HUES6 (cell line): Measurements from ENCODE around the gene RRP8.

Experiments
- H3K27ac ChIP-seq: 2 replicates; pipeline ENCODE4 v1.7.0; 2013; ENCODE audit warnings: low read depth, mild to moderate bottlenecking, low read length, inconsistent platforms
- H3K27me3 ChIP-seq: 2 replicates; pipeline ENCODE4 v1.6.1; 2013; ENCODE audit warnings: low read length; ENCODE audit not compliant: control insufficient read depth, insufficient read depth
- H3K36me3 ChIP-seq: 2 replicates; pipeline ENCODE4 v1.6.1; 2013; ENCODE audit warnings: low read length; ENCODE audit not compliant: control insufficient read depth, insufficient read depth
- H3K4me1 ChIP-seq: 2 replicates; pipeline ENCODE4 v1.6.1; 2013; ENCODE audit warnings: low read length; ENCODE audit not compliant: control insufficient read depth, insufficient read depth
- H3K4me3 ChIP-seq: 2 replicates; pipeline ENCODE4 v1.5.1; 2013; ENCODE audit warnings: low read depth, low read length
- H3K9ac ChIP-seq: one replicate; pipeline ENCODE4 v1.6.1; 2013; ENCODE audit warnings: mild to moderate bottlenecking, low read length
- H3K9me3 ChIP-seq: 2 replicates; pipeline ENCODE4 v1.6.1; 2013; ENCODE audit warnings: low read depth, low read length; ENCODE audit not compliant: control insufficient read depth, insufficient read depth

The RRP8 gene

DNA sequence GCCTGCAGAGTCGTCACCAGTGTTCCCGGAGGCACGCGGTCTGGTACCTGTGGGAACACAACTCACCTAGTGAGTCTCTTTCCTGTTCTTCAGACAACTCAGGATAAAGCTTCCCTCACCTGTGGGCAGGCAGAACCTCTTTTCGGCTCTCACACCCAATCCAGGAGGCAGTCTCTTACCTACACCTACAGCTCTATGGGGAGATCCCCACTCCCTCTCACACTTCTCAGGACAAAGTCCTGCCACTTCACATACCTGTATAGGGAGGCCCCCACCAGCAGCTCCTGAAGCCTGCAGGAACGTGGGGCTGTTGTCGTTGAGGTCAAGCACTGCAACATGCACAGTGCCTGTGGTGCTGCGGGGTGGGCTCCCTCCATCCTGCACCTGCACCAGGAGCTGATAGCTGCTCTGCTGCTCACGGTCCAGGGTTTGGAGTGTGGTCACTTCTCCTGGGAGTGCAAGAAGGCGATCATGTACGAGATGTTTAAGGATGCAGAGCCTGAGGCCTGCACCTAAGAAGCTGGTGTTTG is 28.0 kb upstream of the RRP8 start:
- Histone ChIP-seq H3K36me3 (peaks cover 14% of the 10 kb centered on the region), H3K4me1 (peaks cover 8% of the 10 kb centered on the region; the same call in 1 of the 2 replicates), H3K27ac (no peak overlapping the region), H3K9ac (no peak overlapping the region), H3K9me3 (no peaks in the 10 kb centered on the region), H3K27me3 (peaks cover 44% of the 10 kb centered on the region), H3K4me3 (no peak overlapping the region)

DNA sequence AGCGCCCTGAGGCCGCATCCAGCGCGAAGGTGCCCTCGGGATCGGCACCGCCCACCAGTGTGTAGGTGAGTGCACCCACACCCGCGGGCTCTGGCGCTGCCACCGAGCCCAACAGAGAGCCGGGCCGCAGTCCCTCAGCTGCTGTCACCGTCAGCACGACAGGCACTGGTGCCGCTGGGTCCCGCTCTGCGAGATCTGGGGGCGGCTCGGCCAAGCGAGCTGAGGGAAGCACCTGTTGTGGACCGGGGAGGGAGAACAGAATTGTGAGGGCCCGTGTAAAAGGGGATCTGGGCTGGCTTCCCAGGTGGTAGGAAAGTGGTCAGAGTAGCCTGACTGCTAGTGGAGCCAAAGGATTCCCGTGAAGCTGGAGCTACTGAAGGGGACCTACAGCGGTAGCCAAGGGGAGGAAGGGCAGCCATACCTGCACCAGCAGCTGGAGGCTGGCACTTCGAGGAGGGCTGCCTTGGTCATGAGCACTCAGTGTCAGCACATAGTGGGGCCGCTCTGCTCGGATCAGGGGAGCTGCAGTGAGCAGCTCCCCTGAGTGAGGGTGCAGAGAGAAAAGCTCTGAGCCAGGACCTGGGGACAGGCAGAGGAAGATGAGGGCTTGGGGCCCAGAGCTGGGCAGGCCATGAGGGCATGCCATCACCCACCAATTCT is 27.3 kb upstream of the RRP8 start:
- H3K27ac ChIP-seq = no peak overlapping the region
- peaks cover 7% of the 10 kb centered on the region; the same call in 1 of the 2 replicates for H3K4me1 ChIP-seq
- peak overlapping the region; percentile 60 for H3K4me3 ChIP-seq
- no peak overlapping the region for H3K9ac ChIP-seq
- H3K9me3 ChIP-seq = no peaks in the 10 kb centered on the region
- H3K36me3 ChIP-seq = peaks cover 19% of the 10 kb centered on the region
- H3K27me3 ChIP-seq = peaks cover 44% of the 10 kb centered on the region

DNA sequence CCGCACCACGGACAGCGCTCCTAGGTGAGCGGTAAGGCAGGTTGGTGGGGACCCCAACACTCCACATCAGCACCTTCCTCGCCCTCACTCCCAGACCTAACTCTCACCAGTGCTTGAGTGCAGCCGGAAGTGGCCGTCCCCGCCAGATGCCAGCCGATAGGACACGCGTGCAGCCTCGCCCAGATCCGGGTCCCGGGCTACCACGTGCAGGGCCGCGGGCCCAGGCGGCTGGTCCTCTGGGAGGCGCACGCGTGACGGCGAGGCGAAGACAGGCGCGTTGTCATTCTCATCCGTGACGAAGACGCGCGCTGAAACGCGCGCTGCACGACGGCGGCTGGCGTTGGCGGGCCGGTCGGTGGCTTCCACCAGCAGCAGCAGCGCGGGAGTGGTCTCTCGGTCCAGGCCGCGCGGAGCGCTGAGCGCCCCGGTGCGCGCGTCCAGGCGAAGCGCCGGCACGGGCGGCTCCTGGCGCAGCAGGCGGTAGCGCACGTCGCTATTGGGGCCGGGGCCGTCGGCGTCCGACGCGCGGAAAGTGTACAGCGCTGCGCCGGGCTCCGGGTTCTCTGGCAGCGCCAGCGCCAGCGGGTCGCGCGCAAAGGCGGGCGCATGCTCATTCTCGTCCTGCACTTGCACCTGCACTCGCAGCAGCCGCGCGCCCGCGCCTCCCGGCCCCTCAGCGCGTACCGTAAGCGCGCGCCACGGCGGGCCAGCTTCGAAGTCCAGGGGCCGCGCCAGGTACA is 26.6 kb upstream of the RRP8 start:
- peaks cover 26% of the 10 kb centered on the region for H3K36me3 ChIP-seq
- H3K9me3 ChIP-seq = no peaks in the 10 kb centered on the region
- H3K4me1 ChIP-seq = no peaks in the 10 kb centered on the region; the same call in 1 of the 2 replicates
- peak overlapping the region; percentile 60 for H3K4me3 ChIP-seq
- no peak overlapping the region for H3K9ac ChIP-seq
- peaks cover 44% of the 10 kb centered on the region for H3K27me3 ChIP-seq
- H3K27ac ChIP-seq = no peak overlapping the region

DNA sequence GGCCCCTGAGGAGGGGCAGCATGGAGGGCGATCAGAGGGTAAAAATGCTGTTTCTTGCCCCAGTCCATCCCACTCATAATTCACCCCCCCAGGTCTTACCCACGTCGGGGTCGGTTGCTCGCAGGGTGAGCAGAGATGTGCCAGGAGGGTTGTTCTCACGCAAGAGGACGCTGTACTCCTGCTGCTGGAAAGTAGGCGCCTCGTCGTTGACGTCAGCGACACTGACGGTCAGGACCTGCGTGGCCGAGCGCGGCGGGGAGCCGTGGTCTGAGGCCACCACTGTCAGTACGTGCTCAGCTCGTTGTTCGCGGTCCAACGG is 26.1 kb upstream of the RRP8 start:
- Histone ChIP-seq H3K4me3 (peak overlapping the region; percentile 60; the same call in 1 of the 2 replicates), H3K36me3 (peaks cover 31% of the 10 kb centered on the region), H3K4me1 (no peaks in the 10 kb centered on the region)

GRCh38 chr11:6628526-6628925 is 25.1 kb upstream of the RRP8 start:
- H3K9ac ChIP-seq = no peak overlapping the region
- H3K27me3 ChIP-seq = peaks cover 44% of the 10 kb centered on the region
- peaks cover 31% of the 10 kb centered on the region for H3K36me3 ChIP-seq
- no peak overlapping the region for H3K4me3 ChIP-seq
- no peaks in the 10 kb centered on the region for H3K4me1 ChIP-seq
- no peaks in the 10 kb centered on the region for H3K9me3 ChIP-seq
- H3K27ac ChIP-seq = no peak overlapping the region

More for the DNA sequence above, 26.1 kb upstream of the RRP8 start:
- no peak overlapping the region for H3K9ac ChIP-seq
- peaks cover 44% of the 10 kb centered on the region for H3K27me3 ChIP-seq
- H3K27ac ChIP-seq = no peak overlapping the region
- H3K9me3 ChIP-seq = no peaks in the 10 kb centered on the region

GRCh38 chr11:6627762-6628241 is 24.4 kb upstream of the RRP8 start:
- Histone ChIP-seq H3K9ac (no peak overlapping the region), H3K4me1 (no peaks in the 10 kb centered on the region), H3K4me3 (no peak overlapping the region), H3K9me3 (no peaks in the 10 kb centered on the region), H3K36me3 (peaks cover 31% of the 10 kb centered on the region), H3K27me3 (peaks cover 44% of the 10 kb centered on the region), H3K27ac (no peak overlapping the region)

- H3K36me3 ChIP-seq = peaks cover 31% of the 10 kb centered on the region
- H3K9me3 ChIP-seq = no peaks in the 10 kb centered on the region
- no peak overlapping the region for H3K27ac ChIP-seq
- H3K9ac ChIP-seq = no peak overlapping the region
- peaks cover 39% of the 10 kb centered on the region for H3K27me3 ChIP-seq
- no peaks in the 10 kb centered on the region for H3K4me1 ChIP-seq
- no peak overlapping the region for H3K4me3 ChIP-seq
Observed at GRCh38 chr11:6626971-6627761, 23.8 kb upstream of the RRP8 start.

DNA sequence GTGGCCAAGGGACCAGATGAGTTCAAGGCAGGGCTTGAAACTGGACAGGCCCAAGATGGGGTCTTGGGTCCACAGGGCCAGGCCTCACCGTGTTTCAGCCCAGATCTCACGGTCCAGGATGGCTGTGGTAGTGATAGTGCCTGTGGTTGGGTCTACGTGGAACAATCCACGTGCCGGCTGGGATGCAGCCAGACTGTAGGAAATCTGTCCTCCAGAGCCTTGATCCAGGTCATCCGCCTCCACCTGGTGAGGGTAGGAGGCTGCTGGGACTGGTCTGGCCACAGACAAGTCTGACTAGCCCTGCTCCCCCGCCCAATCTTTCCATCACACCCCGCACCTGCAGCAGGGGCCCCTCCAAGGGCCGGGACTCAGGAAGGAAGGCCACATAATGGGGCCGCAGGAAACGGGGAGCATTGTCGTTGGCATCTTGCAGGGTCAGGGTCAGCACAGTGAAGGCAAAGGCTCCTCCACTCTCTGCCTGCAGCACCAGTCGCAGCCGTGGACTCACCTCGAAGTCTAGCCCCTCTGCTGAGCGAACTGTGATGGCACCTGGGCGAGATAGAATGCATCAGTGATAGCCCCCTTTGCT is 22.5 kb upstream of the RRP8 start:
- Histone ChIP-seq H3K36me3 (peaks cover 31% of the 10 kb centered on the region), H3K27ac (no peak overlapping the region), H3K9ac (no peak overlapping the region), H3K27me3 (peaks cover 27% of the 10 kb centered on the region), H3K4me1 (no peaks in the 10 kb centered on the region), H3K4me3 (no peak overlapping the region), H3K9me3 (no peaks in the 10 kb centered on the region)

DNA sequence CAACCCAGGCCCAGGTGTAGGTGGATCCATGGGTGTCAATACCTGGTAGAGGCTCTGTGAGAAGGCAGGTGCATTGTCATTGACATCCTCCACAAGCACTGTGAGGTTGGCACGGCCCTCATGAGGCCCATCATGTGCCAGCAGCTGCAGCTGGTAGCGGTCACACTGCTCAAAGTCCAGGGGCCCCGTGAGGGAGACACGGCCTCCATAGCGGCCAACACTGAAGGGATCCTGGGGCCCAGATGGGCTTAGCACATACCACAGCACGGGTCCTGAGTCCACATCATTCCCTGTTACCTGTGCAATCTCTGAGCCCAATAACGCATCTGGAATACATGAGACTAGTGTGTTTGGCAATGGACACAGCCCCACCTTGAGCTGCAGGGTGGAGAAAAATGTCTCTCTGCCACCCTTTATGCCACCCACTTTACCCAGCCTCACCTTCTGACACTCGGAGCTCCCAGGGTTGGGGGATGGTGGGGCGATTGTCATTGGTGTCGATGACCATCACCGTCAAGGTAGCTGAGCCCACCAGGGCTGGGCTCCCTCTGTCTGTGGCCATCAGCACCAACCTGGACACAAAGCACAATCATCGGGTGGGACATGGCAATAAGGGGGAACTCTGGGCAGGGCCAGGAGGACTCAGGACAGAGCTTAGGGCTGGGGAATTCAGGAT is 21.9 kb upstream of the RRP8 start:
- Histone ChIP-seq H3K27me3 (peaks cover 20% of the 10 kb centered on the region), H3K9me3 (no peaks in the 10 kb centered on the region), H3K4me1 (peaks cover 1% of the 10 kb centered on the region; the same call in 1 of the 2 replicates), H3K4me3 (no peak overlapping the region), H3K27ac (no peak overlapping the region), H3K9ac (no peak overlapping the region), H3K36me3 (peaks cover 31% of the 10 kb centered on the region)
